H9 (cell line): ENCODE data around the gene PTPRN2. TPM values are rescaled to one million over a fixed set of nuclear protein-coding genes. Genes with fewer than 3 reads are reported as not detected.

Experiments
- DNase-seq: peaks from one replicate; pipeline ENCODE4 v3.0.0-alpha.2; 2017
- H2AFZ ChIP-seq: one replicate; pipeline ENCODE4 v1.6.1; 2013; ENCODE audit warnings: mild to moderate bottlenecking, low read length, control low read depth, moderate library complexity
- H2AK5ac ChIP-seq: 2 replicates; pipeline ENCODE4 v1.6.1; 2013; ENCODE audit warnings: low read length, control low read depth, mixed read lengths; ENCODE audit not compliant: insufficient read length
- H2BK120ac ChIP-seq: one replicate; pipeline ENCODE4 v1.6.1; 2013; ENCODE audit warnings: low read depth, mild to moderate bottlenecking, low read length, control low read depth, inconsistent platforms; ENCODE audit not compliant: poor library complexity, severe bottlenecking
- H2BK12ac ChIP-seq: 2 replicates; pipeline ENCODE4 v1.6.1; 2013; ENCODE audit warnings: low read length, control low read depth, mixed read lengths, low read depth; ENCODE audit not compliant: insufficient read length
- H2BK15ac ChIP-seq: 2 replicates; pipeline ENCODE4 v1.6.1; 2013; ENCODE audit warnings: low read depth, low read length, control low read depth
- H2BK20ac ChIP-seq: one replicate; pipeline ENCODE4 v1.6.1; 2013; ENCODE audit warnings: low read depth, mild to moderate bottlenecking, low read length, control low read depth, inconsistent platforms; ENCODE audit not compliant: poor library complexity, severe bottlenecking
- H2BK5ac ChIP-seq: 2 replicates; pipeline ENCODE4 v1.6.1; 2013; ENCODE audit warnings: low read length, control low read depth, mixed read lengths; ENCODE audit not compliant: insufficient read length
- H3K14ac ChIP-seq: 2 replicates; pipeline ENCODE4 v1.6.1; 2013; ENCODE audit warnings: low read length, control low read depth; ENCODE audit not compliant: insufficient read depth
- H3K18ac ChIP-seq: 2 replicates; pipeline ENCODE4 v1.6.1; 2013; ENCODE audit warnings: low read depth, mild to moderate bottlenecking, mixed read lengths, low read length, control low read depth; ENCODE audit not compliant: insufficient read length
- H3K23ac ChIP-seq: 2 replicates; pipeline ENCODE4 v1.6.1; 2013; ENCODE audit warnings: low read length, control low read depth, mixed read lengths, low read depth; ENCODE audit not compliant: insufficient read length
- H3K23me2 ChIP-seq: 2 replicates; pipeline ENCODE4 v1.6.1; 2013; ENCODE audit warnings: low read depth, mild to moderate bottlenecking, mixed read lengths, low read length, control low read depth; ENCODE audit not compliant: insufficient read length, poor library complexity, severe bottlenecking
- H3K27ac ChIP-seq: 2 replicates; pipeline ENCODE4 v1.5.1; 2013; ENCODE audit warnings: low read length, control low read depth, mixed read lengths, low read depth; ENCODE audit not compliant: insufficient read length
- H3K27me3 ChIP-seq: 2 replicates; pipeline ENCODE4 v1.6.1; 2013; ENCODE audit warnings: low read length, control low read depth, inconsistent platforms; ENCODE audit not compliant: insufficient read depth
- H3K4ac ChIP-seq: 2 replicates; pipeline ENCODE4 v1.6.1; 2013; ENCODE audit warnings: low read depth, mild to moderate bottlenecking, control low read depth, inconsistent platforms, low read length, moderate library complexity
- H3K4me1 ChIP-seq: 2 replicates; pipeline ENCODE4 v1.6.1; 2013; ENCODE audit warnings: low read length, control low read depth, inconsistent platforms; ENCODE audit not compliant: insufficient read depth
- H3K4me2 ChIP-seq: 2 replicates; pipeline ENCODE4 v1.6.1; 2013; ENCODE audit warnings: low read length, control low read depth, mixed read lengths; ENCODE audit not compliant: insufficient read length, insufficient read depth
- H3K56ac ChIP-seq: 2 replicates; pipeline ENCODE4 v1.6.1; 2013; ENCODE audit warnings: low read depth, mild to moderate bottlenecking, mixed read lengths, low read length, control low read depth; ENCODE audit not compliant: insufficient read length
- H3K79me1 ChIP-seq: 2 replicates; pipeline ENCODE4 v1.6.1; 2013; ENCODE audit warnings: low read depth, mild to moderate bottlenecking, moderate library complexity, low read length, control low read depth, inconsistent platforms; ENCODE audit not compliant: insufficient read depth, poor library complexity, severe bottlenecking
- H3K79me2 ChIP-seq: 2 replicates; pipeline ENCODE4 v1.6.1; 2013; ENCODE audit warnings: low read length, control low read depth, inconsistent platforms; ENCODE audit not compliant: insufficient read depth
- H3K9ac ChIP-seq: 2 replicates; pipeline ENCODE4 v1.6.1; 2013; ENCODE audit warnings: low read length, control low read depth, mixed read lengths; ENCODE audit not compliant: insufficient read length; ENCODE audit errors: extremely low read depth
- H3K9me3 ChIP-seq: one replicate; pipeline ENCODE4 v1.6.1; 2013; ENCODE audit warnings: low read depth, low read length, inconsistent platforms; ENCODE audit not compliant: control insufficient read depth
- H3T11ph ChIP-seq: one replicate; pipeline ENCODE4 v1.6.1; 2013; ENCODE audit warnings: mild to moderate bottlenecking, low read length, control low read depth, inconsistent platforms
- H4K20me1 ChIP-seq: one replicate; pipeline ENCODE4 v1.6.1; 2013; ENCODE audit not compliant: control insufficient read depth, insufficient read length, insufficient read depth
- H4K5ac ChIP-seq: 2 replicates; pipeline ENCODE4 v1.6.1; 2013; ENCODE audit warnings: low read depth, mild to moderate bottlenecking, mixed read lengths, low read length, control low read depth; ENCODE audit not compliant: insufficient read length
- H4K8ac ChIP-seq: replicated peaks from 2 replicates; pipeline ENCODE4 v1.6.1; 2013; ENCODE audit warnings: low read length, control low read depth, mixed read lengths, low read depth; ENCODE audit not compliant: insufficient read length
- H4K91ac ChIP-seq: 2 replicates; pipeline ENCODE4 v1.6.1; 2013; ENCODE audit warnings: low read depth, mild to moderate bottlenecking, moderate library complexity, mixed read lengths, low read length, control low read depth; ENCODE audit not compliant: insufficient read length
- H3K27ac Mint-ChIP-seq, 3 experiments: 2 replicates in 2 of 3; 3 replicates in 1 of 3; pipeline ENCODE4 v1.8.0; 2020 to 2021; ENCODE audit warnings: mixed read lengths in 3 of 3, mild to moderate bottlenecking in 1 of 3, moderate library complexity in 1 of 3
- H3K27me3 Mint-ChIP-seq: 2 replicates; pipeline ENCODE4 v1.8.0; 2021; ENCODE audit warnings: low read depth, mild to moderate bottlenecking, moderate library complexity, mixed read lengths
- H3K36me3 Mint-ChIP-seq, 3 experiments: 2 replicates in 2 of 3; 3 replicates in 1 of 3; pipeline ENCODE4 v1.8.0; 2020 to 2021; ENCODE audit warnings: low read depth in 3 of 3, mixed read lengths in 3 of 3; ENCODE audit not compliant: insufficient read depth in 1 of 3
- H3K4me1 Mint-ChIP-seq, 2 experiments: 2 replicates each; pipeline ENCODE4 v1.8.0; 2020; ENCODE audit warnings: mixed read lengths in 2 of 2
- H3K4me3 Mint-ChIP-seq, 2 experiments: 2 replicates in 1 of 2; 3 replicates in 1 of 2; pipeline ENCODE4 v1.8.0; 2020 to 2021; ENCODE audit warnings: mild to moderate bottlenecking in 2 of 2, mixed read lengths in 2 of 2, moderate library complexity in 1 of 2
- H3K9me3 Mint-ChIP-seq, 2 experiments: 2 replicates in 1 of 2; 3 replicates in 1 of 2; pipeline ENCODE4 v1.8.0; 2020; ENCODE audit warnings: mild to moderate bottlenecking in 2 of 2, mixed read lengths in 2 of 2, moderate library complexity in 1 of 2
- CTCF ChIP-seq: fragments of 200-600 bp; sonication (generic); conservative IDR thresholded peaks from 3 replicates; pipeline ENCODE4 v1.8.0; 2021; ENCODE audit warnings: antibody characterized with exemption, mild to moderate bottlenecking
- WGBS: extraction: QIAGEN DNeasy Blood & Tissue Kit; methylation state at CpG from one replicate; pipeline ENCODE4 v1.1.7; 2013; ENCODE audit warnings: missing lambda C conversion rate, low lambda C conversion rate, mixed read lengths; ENCODE audit not compliant: insufficient read length; ENCODE audit errors: extremely low coverage; 5-methylcytosine and 5-hydroxymethylcytosine counted together
- total RNA-seq: library from RNA; stranded (reverse); gene quantifications from 2 replicates; pipeline ENCODE4 v1.2.1, GENCODE V29; 2021

The PTPRN2 gene
- total RNA-seq, 1 experiment from 2014 or later = 5.2 TPM

- Histone ChIP-seq H3K9me3 (no peaks in the 10 kb centered on the region), H2BK5ac (no peak overlapping the region), H2AK5ac (no peak overlapping the region), H3K18ac (peak overlapping the region; percentile 59), H3K4me1 (no peaks in the 10 kb centered on the region), H3K23me2 (no peaks in the 10 kb centered on the region), H2BK15ac (no peak overlapping the region), H3K4ac (no peak overlapping the region), H3K79me1 (no peaks in the 10 kb centered on the region), H3K4me2 (no peak overlapping the region), H2BK20ac (no peak overlapping the region), H2BK12ac (no peak overlapping the region), H3K23ac (no peak overlapping the region), H3K9ac (no peak overlapping the region), H3K27me3 (no peaks in the 10 kb centered on the region), H2AFZ (no peak overlapping the region), H4K91ac (no peak overlapping the region), H4K8ac (no peak overlapping the region), H3K56ac (no peak overlapping the region), H2BK120ac (no peak overlapping the region), H3K27ac (no peak overlapping the region), H3T11ph (no peak overlapping the region), H3K14ac (peak overlapping the region; percentile 87), H4K5ac (no peak overlapping the region), H3K79me2 (no peaks in the 10 kb centered on the region), H4K20me1 (no peaks in the 10 kb centered on the region)
- no CpG with 5 or more reads among the region's 22 CpGs for WGBS
- H3K27me3 Mint-ChIP-seq = peaks cover 44% of the 10 kb centered on the region
- peaks cover 16 to 27% of the 10 kb centered on the region in 2 experiments for H3K4me1 Mint-ChIP-seq
- no peak overlapping the region for H3K27ac Mint-ChIP-seq
- DNase-seq = peak; percentile 72
- H3K36me3 Mint-ChIP-seq = no peaks in the 10 kb centered on the region
- no peak for TF ChIP-seq CTCF
- H3K9me3 Mint-ChIP-seq = no peaks in the 10 kb centered on the region; a peak in 1 of 5 replicates
- no peak overlapping the region for H3K4me3 Mint-ChIP-seq
Observed at GRCh38 chr7:158549176-158549615, 38.4 kb downstream of the PTPRN2 start.
